ENCODE data around the gene KPNA3. TPM values are rescaled to one million over a fixed set of nuclear protein-coding genes. Genes with fewer than 3 reads are reported as not detected.

KPNA3 gene
- total and polyA plus RNA-seq, 2 experiments from 2014 or later, result 30.5 to 55.7 TPM

DNA sequence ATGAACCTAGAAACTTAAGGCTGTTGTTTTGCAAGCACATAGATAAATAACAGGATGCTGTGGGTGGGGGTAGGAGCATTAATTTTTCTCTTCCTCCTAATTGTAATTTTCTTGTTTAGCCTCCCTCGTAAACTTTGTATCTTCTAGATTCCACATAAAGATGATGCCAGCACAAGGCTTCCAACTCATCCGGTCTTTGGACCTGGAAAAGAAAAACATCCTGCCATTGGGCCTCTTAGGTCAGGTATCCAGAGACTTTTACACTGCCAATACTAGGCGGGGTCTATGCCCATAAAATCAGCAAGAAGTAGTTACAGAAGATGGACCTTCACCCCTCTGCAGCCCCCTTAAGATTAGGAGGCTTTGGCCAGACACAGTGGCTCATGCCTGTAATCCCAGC lies 35.4 kb upstream of the KPNA3 start (continued):
- TF ChIP-seq, protein P1, sequence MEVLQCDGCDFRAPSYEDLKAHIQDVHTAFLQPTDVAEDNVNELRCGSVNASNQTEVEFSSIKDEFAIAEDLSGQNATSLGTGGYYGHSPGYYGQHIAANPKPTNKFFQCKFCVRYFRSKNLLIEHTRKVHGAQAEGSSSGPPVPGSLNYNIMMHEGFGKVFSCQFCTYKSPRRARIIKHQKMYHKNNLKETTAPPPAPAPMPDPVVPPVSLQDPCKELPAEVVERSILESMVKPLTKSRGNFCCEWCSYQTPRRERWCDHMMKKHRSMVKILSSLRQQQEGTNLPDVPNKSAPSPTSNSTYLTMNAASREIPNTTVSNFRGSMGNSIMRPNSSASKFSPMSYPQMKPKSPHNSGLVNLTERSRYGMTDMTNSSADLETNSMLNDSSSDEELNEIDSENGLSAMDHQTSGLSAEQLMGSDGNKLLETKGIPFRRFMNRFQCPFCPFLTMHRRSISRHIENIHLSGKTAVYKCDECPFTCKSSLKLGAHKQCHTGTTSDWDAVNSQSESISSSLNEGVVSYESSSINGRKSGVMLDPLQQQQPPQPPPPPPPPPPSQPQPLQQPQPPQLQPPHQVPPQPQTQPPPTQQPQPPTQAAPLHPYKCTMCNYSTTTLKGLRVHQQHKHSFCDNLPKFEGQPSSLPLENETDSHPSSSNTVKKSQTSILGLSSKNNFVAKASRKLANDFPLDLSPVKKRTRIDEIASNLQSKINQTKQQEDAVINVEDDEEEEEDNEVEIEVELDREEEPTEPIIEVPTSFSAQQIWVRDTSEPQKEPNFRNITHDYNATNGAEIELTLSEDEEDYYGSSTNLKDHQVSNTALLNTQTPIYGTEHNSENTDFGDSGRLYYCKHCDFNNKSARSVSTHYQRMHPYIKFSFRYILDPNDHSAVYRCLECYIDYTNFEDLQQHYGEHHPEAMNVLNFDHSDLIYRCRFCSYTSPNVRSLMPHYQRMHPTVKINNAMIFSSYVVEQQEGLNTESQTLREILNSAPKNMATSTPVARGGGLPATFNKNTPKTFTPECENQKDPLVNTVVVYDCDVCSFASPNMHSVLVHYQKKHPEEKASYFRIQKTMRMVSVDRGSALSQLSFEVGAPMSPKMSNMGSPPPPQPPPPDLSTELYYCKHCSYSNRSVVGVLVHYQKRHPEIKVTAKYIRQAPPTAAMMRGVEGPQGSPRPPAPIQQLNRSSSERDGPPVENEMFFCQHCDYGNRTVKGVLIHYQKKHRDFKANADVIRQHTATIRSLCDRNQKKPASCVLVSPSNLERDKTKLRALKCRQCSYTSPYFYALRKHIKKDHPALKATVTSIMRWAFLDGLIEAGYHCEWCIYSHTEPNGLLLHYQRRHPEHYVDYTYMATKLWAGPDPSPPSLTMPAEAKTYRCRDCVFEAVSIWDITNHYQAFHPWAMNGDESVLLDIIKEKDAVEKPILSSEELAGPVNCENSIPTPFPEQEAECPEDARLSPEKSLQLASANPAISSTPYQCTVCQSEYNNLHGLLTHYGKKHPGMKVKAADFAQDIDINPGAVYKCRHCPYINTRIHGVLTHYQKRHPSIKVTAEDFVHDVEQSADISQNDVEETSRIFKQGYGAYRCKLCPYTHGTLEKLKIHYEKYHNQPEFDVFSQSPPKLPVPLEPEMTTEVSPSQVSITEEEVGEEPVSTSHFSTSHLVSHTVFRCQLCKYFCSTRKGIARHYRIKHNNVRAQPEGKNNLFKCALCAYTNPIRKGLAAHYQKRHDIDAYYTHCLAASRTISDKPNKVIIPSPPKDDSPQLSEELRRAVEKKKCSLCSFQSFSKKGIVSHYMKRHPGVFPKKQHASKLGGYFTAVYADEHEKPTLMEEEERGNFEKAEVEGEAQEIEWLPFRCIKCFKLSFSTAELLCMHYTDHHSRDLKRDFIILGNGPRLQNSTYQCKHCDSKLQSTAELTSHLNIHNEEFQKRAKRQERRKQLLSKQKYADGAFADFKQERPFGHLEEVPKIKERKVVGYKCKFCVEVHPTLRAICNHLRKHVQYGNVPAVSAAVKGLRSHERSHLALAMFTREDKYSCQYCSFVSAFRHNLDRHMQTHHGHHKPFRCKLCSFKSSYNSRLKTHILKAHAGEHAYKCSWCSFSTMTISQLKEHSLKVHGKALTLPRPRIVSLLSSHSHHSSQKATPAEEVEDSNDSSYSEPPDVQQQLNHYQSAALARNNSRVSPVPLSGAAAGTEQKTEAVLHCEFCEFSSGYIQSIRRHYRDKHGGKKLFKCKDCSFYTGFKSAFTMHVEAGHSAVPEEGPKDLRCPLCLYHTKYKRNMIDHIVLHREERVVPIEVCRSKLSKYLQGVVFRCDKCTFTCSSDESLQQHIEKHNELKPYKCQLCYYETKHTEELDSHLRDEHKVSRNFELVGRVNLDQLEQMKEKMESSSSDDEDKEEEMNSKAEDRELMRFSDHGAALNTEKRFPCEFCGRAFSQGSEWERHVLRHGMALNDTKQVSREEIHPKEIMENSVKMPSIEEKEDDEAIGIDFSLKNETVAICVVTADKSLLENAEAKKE (CRISPR knock-in tag; IDR thresholded peaks at IDR 0.05), result no peak
- TF ChIP-seq ZNF331 (CRISPR knock-in tag; IDR thresholded peaks at IDR 0.05; ENCODE audit: low read depth), result no peak
- TF ChIP-seq STAT1 (IDR thresholded peaks at IDR 0.05; ENCODE audit: unreplicated experiment), result no peak
- TF ChIP-seq POLR2AphosphoS5 (IDR thresholded peaks at IDR 0.05; ENCODE audit: low read depth), result no peak
- no peak for TF ChIP-seq JUNB (IDR thresholded peaks at IDR 0.05; ENCODE audit: unreplicated experiment)
- TF ChIP-seq, protein P2, sequence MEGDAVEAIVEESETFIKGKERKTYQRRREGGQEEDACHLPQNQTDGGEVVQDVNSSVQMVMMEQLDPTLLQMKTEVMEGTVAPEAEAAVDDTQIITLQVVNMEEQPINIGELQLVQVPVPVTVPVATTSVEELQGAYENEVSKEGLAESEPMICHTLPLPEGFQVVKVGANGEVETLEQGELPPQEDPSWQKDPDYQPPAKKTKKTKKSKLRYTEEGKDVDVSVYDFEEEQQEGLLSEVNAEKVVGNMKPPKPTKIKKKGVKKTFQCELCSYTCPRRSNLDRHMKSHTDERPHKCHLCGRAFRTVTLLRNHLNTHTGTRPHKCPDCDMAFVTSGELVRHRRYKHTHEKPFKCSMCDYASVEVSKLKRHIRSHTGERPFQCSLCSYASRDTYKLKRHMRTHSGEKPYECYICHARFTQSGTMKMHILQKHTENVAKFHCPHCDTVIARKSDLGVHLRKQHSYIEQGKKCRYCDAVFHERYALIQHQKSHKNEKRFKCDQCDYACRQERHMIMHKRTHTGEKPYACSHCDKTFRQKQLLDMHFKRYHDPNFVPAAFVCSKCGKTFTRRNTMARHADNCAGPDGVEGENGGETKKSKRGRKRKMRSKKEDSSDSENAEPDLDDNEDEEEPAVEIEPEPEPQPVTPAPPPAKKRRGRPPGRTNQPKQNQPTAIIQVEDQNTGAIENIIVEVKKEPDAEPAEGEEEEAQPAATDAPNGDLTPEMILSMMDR (conservative IDR thresholded peaks at IDR 0.05; ENCODE audit: low read depth in 2 of 2), result no peak
- TF ChIP-seq, protein P3, sequence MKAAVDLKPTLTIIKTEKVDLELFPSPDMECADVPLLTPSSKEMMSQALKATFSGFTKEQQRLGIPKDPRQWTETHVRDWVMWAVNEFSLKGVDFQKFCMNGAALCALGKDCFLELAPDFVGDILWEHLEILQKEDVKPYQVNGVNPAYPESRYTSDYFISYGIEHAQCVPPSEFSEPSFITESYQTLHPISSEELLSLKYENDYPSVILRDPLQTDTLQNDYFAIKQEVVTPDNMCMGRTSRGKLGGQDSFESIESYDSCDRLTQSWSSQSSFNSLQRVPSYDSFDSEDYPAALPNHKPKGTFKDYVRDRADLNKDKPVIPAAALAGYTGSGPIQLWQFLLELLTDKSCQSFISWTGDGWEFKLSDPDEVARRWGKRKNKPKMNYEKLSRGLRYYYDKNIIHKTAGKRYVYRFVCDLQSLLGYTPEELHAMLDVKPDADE (IDR thresholded peaks at IDR 0.05), result no peak
- TF ChIP-seq EZH2 (IDR thresholded peaks at IDR 0.05; ENCODE audit: low read depth, unreplicated experiment), result no peak
- no peak for TF ChIP-seq EZH2phosphoT487 (IDR thresholded peaks at IDR 0.05; ENCODE audit: unreplicated experiment)
- TF ChIP-seq, protein P4, sequence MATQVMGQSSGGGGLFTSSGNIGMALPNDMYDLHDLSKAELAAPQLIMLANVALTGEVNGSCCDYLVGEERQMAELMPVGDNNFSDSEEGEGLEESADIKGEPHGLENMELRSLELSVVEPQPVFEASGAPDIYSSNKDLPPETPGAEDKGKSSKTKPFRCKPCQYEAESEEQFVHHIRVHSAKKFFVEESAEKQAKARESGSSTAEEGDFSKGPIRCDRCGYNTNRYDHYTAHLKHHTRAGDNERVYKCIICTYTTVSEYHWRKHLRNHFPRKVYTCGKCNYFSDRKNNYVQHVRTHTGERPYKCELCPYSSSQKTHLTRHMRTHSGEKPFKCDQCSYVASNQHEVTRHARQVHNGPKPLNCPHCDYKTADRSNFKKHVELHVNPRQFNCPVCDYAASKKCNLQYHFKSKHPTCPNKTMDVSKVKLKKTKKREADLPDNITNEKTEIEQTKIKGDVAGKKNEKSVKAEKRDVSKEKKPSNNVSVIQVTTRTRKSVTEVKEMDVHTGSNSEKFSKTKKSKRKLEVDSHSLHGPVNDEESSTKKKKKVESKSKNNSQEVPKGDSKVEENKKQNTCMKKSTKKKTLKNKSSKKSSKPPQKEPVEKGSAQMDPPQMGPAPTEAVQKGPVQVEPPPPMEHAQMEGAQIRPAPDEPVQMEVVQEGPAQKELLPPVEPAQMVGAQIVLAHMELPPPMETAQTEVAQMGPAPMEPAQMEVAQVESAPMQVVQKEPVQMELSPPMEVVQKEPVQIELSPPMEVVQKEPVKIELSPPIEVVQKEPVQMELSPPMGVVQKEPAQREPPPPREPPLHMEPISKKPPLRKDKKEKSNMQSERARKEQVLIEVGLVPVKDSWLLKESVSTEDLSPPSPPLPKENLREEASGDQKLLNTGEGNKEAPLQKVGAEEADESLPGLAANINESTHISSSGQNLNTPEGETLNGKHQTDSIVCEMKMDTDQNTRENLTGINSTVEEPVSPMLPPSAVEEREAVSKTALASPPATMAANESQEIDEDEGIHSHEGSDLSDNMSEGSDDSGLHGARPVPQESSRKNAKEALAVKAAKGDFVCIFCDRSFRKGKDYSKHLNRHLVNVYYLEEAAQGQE (IDR thresholded peaks at IDR 0.05; ENCODE audit: unreplicated experiment), result no peak

All from GM23338 (cell line).